Measurements from ENCODE around the gene CUX1.

CUX1 gene

DNA sequence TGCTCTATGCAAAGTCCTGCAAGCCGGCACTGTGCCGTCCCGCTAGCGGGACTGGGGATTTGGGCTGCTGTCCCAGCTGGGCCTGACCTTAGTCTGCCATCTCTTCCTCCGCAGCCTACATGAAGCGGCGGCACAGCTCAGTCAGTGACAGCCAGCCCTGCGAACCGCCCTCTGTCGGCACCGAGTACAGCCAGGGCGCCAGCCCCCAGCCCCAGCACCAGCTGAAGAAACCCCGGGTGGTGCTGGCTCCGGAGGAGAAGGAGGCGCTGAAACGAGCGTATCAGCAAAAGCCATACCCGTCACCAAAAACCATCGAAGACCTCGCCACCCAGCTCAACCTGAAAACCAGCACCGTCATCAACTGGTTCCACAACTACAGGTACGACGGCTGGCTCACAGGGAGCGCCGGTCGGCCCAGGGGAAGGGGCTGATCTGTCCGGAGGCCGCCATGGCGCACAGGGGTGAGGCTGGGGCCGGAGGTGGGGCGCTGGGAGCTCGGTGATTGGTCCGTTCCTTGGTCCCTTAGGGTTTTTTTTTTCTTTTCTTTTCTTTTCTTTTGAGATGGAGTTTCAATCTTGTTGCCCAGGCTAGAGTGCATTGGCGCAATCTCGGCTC, 421.9 kb downstream of the CUX1 start:
- Histone ChIP-seq H3K4me3 (ENCODE audit: low read depth in 1 of 2, low read length in 2 of 2) (no peak overlapping the region), H3K27ac (ENCODE audit: low read length) (no peak overlapping the region), H3K9ac (ENCODE audit: low read depth, low read length) (no peak overlapping the region)

DNA sequence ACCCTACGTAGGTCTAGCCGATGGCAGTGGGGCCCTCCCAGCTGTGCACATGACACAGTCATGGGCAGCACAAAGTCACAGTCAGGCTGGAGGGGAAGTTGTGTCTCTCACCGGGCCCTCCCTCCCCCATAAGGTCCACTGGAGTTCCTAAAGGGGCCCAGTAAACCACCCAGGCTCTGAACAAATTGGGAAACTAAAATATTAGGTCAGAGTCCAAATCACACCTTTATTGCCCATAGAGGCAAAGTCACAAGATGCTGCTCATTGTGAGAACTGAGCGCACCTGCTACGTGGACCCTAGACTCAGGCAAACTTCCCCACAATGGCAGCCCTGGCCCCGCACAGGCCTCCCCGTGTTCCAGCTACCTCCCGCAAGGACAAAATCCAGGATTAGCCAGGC, 424.0 kb downstream of the CUX1 start:
- TF ChIP-seq EZH2 (IDR thresholded peaks at IDR 0.05; ENCODE audit: borderline replicate concordance, low read depth, low read length, severe bottlenecking), result no peak
- TF ChIP-seq, protein P1, sequence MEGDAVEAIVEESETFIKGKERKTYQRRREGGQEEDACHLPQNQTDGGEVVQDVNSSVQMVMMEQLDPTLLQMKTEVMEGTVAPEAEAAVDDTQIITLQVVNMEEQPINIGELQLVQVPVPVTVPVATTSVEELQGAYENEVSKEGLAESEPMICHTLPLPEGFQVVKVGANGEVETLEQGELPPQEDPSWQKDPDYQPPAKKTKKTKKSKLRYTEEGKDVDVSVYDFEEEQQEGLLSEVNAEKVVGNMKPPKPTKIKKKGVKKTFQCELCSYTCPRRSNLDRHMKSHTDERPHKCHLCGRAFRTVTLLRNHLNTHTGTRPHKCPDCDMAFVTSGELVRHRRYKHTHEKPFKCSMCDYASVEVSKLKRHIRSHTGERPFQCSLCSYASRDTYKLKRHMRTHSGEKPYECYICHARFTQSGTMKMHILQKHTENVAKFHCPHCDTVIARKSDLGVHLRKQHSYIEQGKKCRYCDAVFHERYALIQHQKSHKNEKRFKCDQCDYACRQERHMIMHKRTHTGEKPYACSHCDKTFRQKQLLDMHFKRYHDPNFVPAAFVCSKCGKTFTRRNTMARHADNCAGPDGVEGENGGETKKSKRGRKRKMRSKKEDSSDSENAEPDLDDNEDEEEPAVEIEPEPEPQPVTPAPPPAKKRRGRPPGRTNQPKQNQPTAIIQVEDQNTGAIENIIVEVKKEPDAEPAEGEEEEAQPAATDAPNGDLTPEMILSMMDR (IDR thresholded peaks at IDR 0.05; ENCODE audit: borderline replicate concordance, extremely low read depth, low read length, poor library complexity, severe bottlenecking), result no peak
- ATAC-seq (ENCODE audit: insufficient read depth, low read depth) (no peak), DNase-seq (no peak)
- H3K4me1 ChIP-seq (ENCODE audit: insufficient read depth, low read length), result no peaks in the 10 kb centered on the region
- H4K20me1 ChIP-seq (ENCODE audit: insufficient read depth, low read length), result no peaks in the 10 kb centered on the region
- H3K27me3 ChIP-seq (ENCODE audit: insufficient read depth, low read length, poor library complexity), result no peaks in the 10 kb centered on the region
- no peaks in the 10 kb centered on the region for H3K9me3 ChIP-seq (ENCODE audit: insufficient read depth, low read length, severe bottlenecking)
- no peak overlapping the region for H2AFZ ChIP-seq (ENCODE audit: low read depth, low read length)
- H3K4me3 ChIP-seq (ENCODE audit: low read depth in 1 of 2, low read length in 2 of 2), result no peak overlapping the region
- H3K9ac ChIP-seq (ENCODE audit: low read depth, low read length), result no peak overlapping the region
- no peaks in the 10 kb centered on the region for H3K79me2 ChIP-seq (ENCODE audit: insufficient read depth, low read length)
- no peak overlapping the region for H3K27ac ChIP-seq (ENCODE audit: low read length)
- peaks cover 81% of the 10 kb centered on the region for H3K36me3 ChIP-seq (ENCODE audit: insufficient read depth, low read length)
- H3K4me2 ChIP-seq (ENCODE audit: insufficient read depth, low read length), result no peak overlapping the region

More for the DNA sequence above, 421.9 kb downstream of the CUX1 start:
- ATAC-seq (ENCODE audit: insufficient read depth, low read depth) (no peak), DNase-seq (no peak)
- H3K9me3 ChIP-seq (ENCODE audit: insufficient read depth, low read length, severe bottlenecking), result no peaks in the 10 kb centered on the region
- H4K20me1 ChIP-seq (ENCODE audit: insufficient read depth, low read length), result no peaks in the 10 kb centered on the region
- no peaks in the 10 kb centered on the region for H3K4me1 ChIP-seq (ENCODE audit: insufficient read depth, low read length)
- TF ChIP-seq, protein P1 (IDR thresholded peaks at IDR 0.05; ENCODE audit: borderline replicate concordance, extremely low read depth, low read length, poor library complexity, severe bottlenecking), result no peak
- no peak for TF ChIP-seq EZH2 (IDR thresholded peaks at IDR 0.05; ENCODE audit: borderline replicate concordance, low read depth, low read length, severe bottlenecking)
- H2AFZ ChIP-seq (ENCODE audit: low read depth, low read length), result no peak overlapping the region
- no peaks in the 10 kb centered on the region for H3K79me2 ChIP-seq (ENCODE audit: insufficient read depth, low read length)
- H3K36me3 ChIP-seq (ENCODE audit: insufficient read depth, low read length), result peaks cover 77% of the 10 kb centered on the region
- no peak overlapping the region for H3K4me2 ChIP-seq (ENCODE audit: insufficient read depth, low read length)
- H3K27me3 ChIP-seq (ENCODE audit: insufficient read depth, low read length, poor library complexity), result no peaks in the 10 kb centered on the region

DNA sequence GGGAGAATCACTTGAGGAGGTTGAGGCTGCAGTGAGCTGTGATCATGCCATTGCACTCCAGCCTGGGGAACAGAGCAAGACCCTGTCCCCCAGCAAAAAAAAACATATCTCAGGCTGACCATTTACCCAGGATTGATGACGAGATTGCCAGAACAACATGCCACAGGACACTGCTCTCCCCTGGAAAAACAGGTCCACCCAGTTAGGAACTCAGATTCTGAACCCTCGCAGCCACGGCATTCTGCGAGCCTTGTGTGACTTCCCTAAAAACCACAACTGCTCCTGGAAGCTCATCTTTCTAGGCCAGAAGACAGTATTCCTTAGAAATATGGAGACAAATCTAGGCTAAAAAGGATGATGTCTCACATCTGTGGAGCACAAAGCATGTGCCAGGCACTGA, 427.2 kb downstream of the CUX1 start:
- Histone ChIP-seq H3K9ac (ENCODE audit: low read depth, low read length) (no peak overlapping the region), H3K4me3 (ENCODE audit: low read depth in 1 of 2, low read length in 2 of 2) (no peak overlapping the region), H2AFZ (ENCODE audit: low read depth, low read length) (no peak overlapping the region), H3K27me3 (ENCODE audit: insufficient read depth, low read length, poor library complexity) (no peaks in the 10 kb centered on the region), H3K36me3 (ENCODE audit: insufficient read depth, low read length) (peaks cover 80% of the 10 kb centered on the region), H3K9me3 (ENCODE audit: insufficient read depth, low read length, severe bottlenecking) (no peaks in the 10 kb centered on the region), H4K20me1 (ENCODE audit: insufficient read depth, low read length) (no peaks in the 10 kb centered on the region), H3K27ac (ENCODE audit: low read length) (no peak overlapping the region), H3K79me2 (ENCODE audit: insufficient read depth, low read length) (no peaks in the 10 kb centered on the region), H3K4me2 (ENCODE audit: insufficient read depth, low read length) (no peak overlapping the region), H3K4me1 (ENCODE audit: insufficient read depth, low read length) (no peaks in the 10 kb centered on the region)
- TF ChIP-seq, protein P1 (IDR thresholded peaks at IDR 0.05; ENCODE audit: borderline replicate concordance, extremely low read depth, low read length, poor library complexity, severe bottlenecking), result no peak
- TF ChIP-seq EZH2 (IDR thresholded peaks at IDR 0.05; ENCODE audit: borderline replicate concordance, low read depth, low read length, severe bottlenecking), result no peak
- DNase-seq (no peak), ATAC-seq (ENCODE audit: insufficient read depth, low read depth) (no peak)
